Adrenal gland (tissue), 12 donors: ENCODE data around the gene BICD1. TPM values are rescaled to one million over a fixed set of nuclear protein-coding genes. Genes with fewer than 3 reads are reported as not detected.

Source experiments
- DNase-seq, 7 donors: peaks; one replicate each; pipeline ENCODE4 v3.0.0-alpha.2; 2019 to 2020
- H3K27ac ChIP-seq, 5 donors: fragments of 200-600 bp; sonication (generic) in 4 of 5; 1 replicate in 3 of 5; 2 replicates in 2 of 5; pipeline versions ENCODE4 v1.5.1 to v1.8.0; 2016 to 2020; ENCODE audit warnings: mild to moderate bottlenecking in 1 of 5
- H3K27me3 ChIP-seq: fragments of 200-600 bp; 2 replicates; pipeline ENCODE4 v1.8.0; 2021
- H3K36me3 ChIP-seq, 2 donors: fragments of 200-600 bp; replicated peaks in 1 of 2; 1 replicate in 1 of 2; 2 replicates in 1 of 2; pipeline versions ENCODE4 v1.5.1 to v1.8.0; 2018 to 2022
- H3K4me1 ChIP-seq, 2 donors: fragments of 200-600 bp; replicated peaks in 1 of 2; 1 replicate in 1 of 2; 2 replicates in 1 of 2; pipeline versions ENCODE4 v1.5.1 to v1.8.0; 2018 to 2021
- H3K4me3 ChIP-seq, 4 donors: fragments of 200-600 bp; sonication (generic) in 3 of 4; one replicate each; pipeline ENCODE4 v1.5.1; 2016 to 2018
- H3K9me3 ChIP-seq, 3 donors: fragments of 200-600 bp; sonication (generic) in 1 of 3; replicated peaks in 1 of 3; 1 replicate in 2 of 3; 2 replicates in 1 of 3; pipeline versions ENCODE4 v1.5.1 to v1.8.0; 2016 to 2021
- CTCF ChIP-seq, 6 experiments: fragments of 450-650 bp in 4 of 6; fragments of 200-600 bp in 2 of 6; sonication (generic) in 1 of 6; IDR thresholded peaks; 1 replicate in 5 of 6; 2 replicates in 1 of 6; pipeline versions ENCODE4 v1.5.1 to v1.8.0; 2016 to 2021; ENCODE audit warnings: antibody characterized with exemption in 6 of 6, mild to moderate bottlenecking in 2 of 6, moderate library complexity in 1 of 6
- POLR2A ChIP-seq, 2 donors: fragments of 450-650 bp; IDR thresholded peaks; one replicate each; pipeline ENCODE4 v1.6.1; 2017; ENCODE audit warnings: antibody characterized with exemption in 2 of 2, mild to moderate bottlenecking in 2 of 2, moderate library complexity in 1 of 2
- WGBS, 4 donors: extraction: QIAGEN DNeasy Blood & Tissue Kit in 2 of 4; methylation state at CpG; one replicate each; pipeline versions ENCODE4 v1.1.5 to v1.1.7; 2013 to 2017; 5-methylcytosine and 5-hydroxymethylcytosine counted together
- intact Hi-C, 2 donors: fragments of 100-400 bp; cut with DNase I; formaldehyde crosslinking; loops; one replicate each; pipeline versions ENCODE4 v1.14.1 to v1.15.0; 2022 to 2023
- polyA plus RNA-seq, 3 donors: library from polyadenylated mRNA; stranded (reverse); fragments of 200-250 nt in 2 of 3; fragments of 350-450 nt in 1 of 3; fragmentation: Illumina TruSeq in 1 of 3; extraction: RNeasy Lipid Tissue Mini Kit (QIAGEN cat#74804) in 1 of 3; gene quantifications; one replicate each; pipeline ENCODE4 v1.2.3, GENCODE V29; 2013 to 2014
- total RNA-seq, 9 donors: library from RNA; depleted of rRNA in 4 of 9; stranded (reverse); fragments of >200 nt in 4 of 9; fragments of 120-200 nt in 1 of 9; fragmentation: NEBNext Ultra II Directional in 1 of 9; extraction: Animal tissue kit (Norgen Biotek cat#: 25700) in 1 of 9; gene quantifications; one replicate each; pipeline versions ENCODE4 v1.1.0 to v1.2.4, GENCODE V29; 2013 to 2023
- donor health status: healthy with polysubstance abuse.
- donor health status: Bipolar disorder and iron deficiency.
- donor health status: DM: yes; HTN: yes; CAD: no.
- donor health status: DM: no; HTN: no; CAD: no.
- donor health status: DM: no; HTN: no; CAD: no.
- donor health status: DM: yes; HTN: yes; CAD: no.

BICD1 gene
- total and polyA plus RNA-seq, 12 donors = 2.9 to 18.2 (median 9.4) TPM

GRCh38 chr12:32151552-32151951 lies 44.9 kb downstream of the BICD1 start:
- H3K4me3 ChIP-seq = no peak overlapping the region
- TF ChIP-seq CTCF (IDR thresholded peaks at IDR 0.05) (no peak), POLR2A (IDR thresholded peaks at IDR 0.05) (no peak)
- H3K9me3 ChIP-seq = no peaks in the 10 kb centered on the region
- no peak overlapping the region for H3K27ac ChIP-seq
- DNase-seq = no peak
- peaks cover 0 to 4% of the 10 kb centered on the region in 2 donors for H3K4me1 ChIP-seq
- H3K27me3 ChIP-seq = no peaks in the 10 kb centered on the region
- intact Hi-C loops = no loop called here
- no peaks in the 10 kb centered on the region for H3K36me3 ChIP-seq

GRCh38 chr12:32155041-32155440 lies 48.4 kb downstream of the BICD1 start:
- WGBS, 4 donors = 76 to 87% (median 81%) methylated on average over 3 of the region's 3 CpGs
- no peaks in the 10 kb centered on the region for H3K36me3 ChIP-seq
- DNase-seq = no peak
- intact Hi-C loops = no loop called here
- H3K27ac ChIP-seq = no peak overlapping the region
- H3K4me1 ChIP-seq = no peaks in the 10 kb centered on the region
- H3K27me3 ChIP-seq = no peaks in the 10 kb centered on the region
- no peaks in the 10 kb centered on the region for H3K9me3 ChIP-seq
- no peak for TF ChIP-seq POLR2A (IDR thresholded peaks at IDR 0.05)
- TF ChIP-seq CTCF (IDR thresholded peaks at IDR 0.05) = no peak
- H3K4me3 ChIP-seq = no peak overlapping the region

DNA sequence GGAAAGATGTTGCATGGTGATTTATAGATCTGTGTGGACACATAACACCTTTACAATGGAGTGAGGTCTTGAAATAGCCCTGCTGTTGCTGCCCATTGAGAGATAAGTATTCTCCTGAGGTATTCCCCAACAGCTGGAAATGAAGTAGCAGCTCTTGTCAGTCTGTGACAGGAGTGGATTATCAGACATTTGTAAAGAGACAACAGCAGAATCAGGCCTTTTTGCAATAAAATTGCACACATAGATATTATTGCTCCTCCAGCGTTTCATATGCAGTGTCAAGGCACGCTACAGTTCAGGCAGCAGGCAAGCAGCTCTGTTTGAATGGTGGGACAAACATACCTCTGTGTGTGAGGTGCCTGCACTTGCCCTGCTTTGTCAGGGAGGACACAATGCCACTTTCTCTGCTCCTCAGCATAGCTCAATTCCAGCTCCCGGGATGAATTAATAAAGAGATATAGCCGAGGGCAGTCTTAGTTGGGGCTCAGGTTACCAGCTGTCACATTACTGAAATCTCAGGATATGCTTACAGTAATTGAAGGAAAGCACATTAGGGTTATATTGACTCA lies 49.4 kb downstream of the BICD1 start:
- WGBS, 4 donors = 56 to 85% (median 60%) methylated on average over 4 of the region's 4 CpGs
- no peak for TF ChIP-seq POLR2A (IDR thresholded peaks at IDR 0.05)
- no peak for TF ChIP-seq CTCF (IDR thresholded peaks at IDR 0.05)

GRCh38 chr12:32158525-32158924 lies 51.9 kb downstream of the BICD1 start:
- TF ChIP-seq POLR2A (IDR thresholded peaks at IDR 0.05) = no peak
- TF ChIP-seq CTCF (IDR thresholded peaks at IDR 0.05) = no peak
- H3K27ac ChIP-seq = no peak overlapping the region
- H3K36me3 ChIP-seq = no peaks in the 10 kb centered on the region
- H3K9me3 ChIP-seq = no peaks in the 10 kb centered on the region
- no peaks in the 10 kb centered on the region for H3K4me1 ChIP-seq
- DNase-seq = no peak
- H3K27me3 ChIP-seq = no peaks in the 10 kb centered on the region
- intact Hi-C loops = no loop called here
- H3K4me3 ChIP-seq = no peak overlapping the region
- WGBS, 4 donors = 89 to 100% (median 97%) methylated on average over 1 of the region's 1 CpG

More for the DNA sequence above, 49.4 kb downstream of the BICD1 start:
- Histone ChIP-seq H3K36me3 (no peaks in the 10 kb centered on the region), H3K27me3 (no peaks in the 10 kb centered on the region), H3K4me1 (no peaks in the 10 kb centered on the region), H3K27ac (no peak overlapping the region), H3K4me3 (no peak overlapping the region), H3K9me3 (no peaks in the 10 kb centered on the region)
- DNase-seq = no peak
- intact Hi-C loops = no loop called here
